ENCODE results near the gene SYTL1. TPM values are rescaled to one million over a fixed set of nuclear protein-coding genes. Genes with fewer than 3 reads are reported as not detected.

Gene SYTL1
- total and polyA plus RNA-seq, 9 of the 15 experiments (the other 6 are each of a cell fraction or from before 2014, with no cell fraction given) = 0.04 to 9.3 (median 1.7) TPM

DNA sequence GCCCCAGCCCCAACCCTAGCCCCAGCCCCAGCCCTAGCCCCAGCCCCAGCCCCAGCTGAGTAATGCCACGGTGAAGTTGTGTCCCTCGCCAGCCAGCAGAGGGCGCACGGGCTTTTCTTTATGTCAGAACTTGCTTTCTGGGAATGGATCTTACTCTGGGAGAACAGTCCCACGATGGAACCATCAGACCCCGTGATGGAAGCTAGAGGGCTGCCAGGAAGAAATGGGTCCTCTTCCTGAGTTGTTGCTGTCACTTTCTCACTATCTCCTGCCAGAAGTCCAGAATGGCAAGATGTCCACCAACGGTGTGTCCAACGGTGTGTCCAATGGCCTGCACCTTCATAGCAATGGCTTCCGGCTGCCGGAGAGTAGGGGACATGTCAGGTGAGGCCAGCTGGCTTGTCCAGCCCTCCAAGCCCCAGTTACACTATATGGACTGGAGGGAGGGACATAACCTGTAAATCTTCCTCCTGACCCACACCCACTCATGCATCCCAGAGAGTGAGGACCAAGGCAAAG lies 45.0 kb upstream of the SYTL1 start (continued):
- TF ChIP-seq JUND (IDR thresholded peaks at IDR 0.05; ENCODE audit: borderline replicate concordance, low read depth, low read length) (0 out of 2 replicates have a peak, but pooled peaks have one; percentile 20), JUND (tag; IDR thresholded peaks at IDR 0.05; ENCODE audit: borderline replicate concordance, low read depth, low read length) (no peak)
- TF ChIP-seq, protein P1, sequence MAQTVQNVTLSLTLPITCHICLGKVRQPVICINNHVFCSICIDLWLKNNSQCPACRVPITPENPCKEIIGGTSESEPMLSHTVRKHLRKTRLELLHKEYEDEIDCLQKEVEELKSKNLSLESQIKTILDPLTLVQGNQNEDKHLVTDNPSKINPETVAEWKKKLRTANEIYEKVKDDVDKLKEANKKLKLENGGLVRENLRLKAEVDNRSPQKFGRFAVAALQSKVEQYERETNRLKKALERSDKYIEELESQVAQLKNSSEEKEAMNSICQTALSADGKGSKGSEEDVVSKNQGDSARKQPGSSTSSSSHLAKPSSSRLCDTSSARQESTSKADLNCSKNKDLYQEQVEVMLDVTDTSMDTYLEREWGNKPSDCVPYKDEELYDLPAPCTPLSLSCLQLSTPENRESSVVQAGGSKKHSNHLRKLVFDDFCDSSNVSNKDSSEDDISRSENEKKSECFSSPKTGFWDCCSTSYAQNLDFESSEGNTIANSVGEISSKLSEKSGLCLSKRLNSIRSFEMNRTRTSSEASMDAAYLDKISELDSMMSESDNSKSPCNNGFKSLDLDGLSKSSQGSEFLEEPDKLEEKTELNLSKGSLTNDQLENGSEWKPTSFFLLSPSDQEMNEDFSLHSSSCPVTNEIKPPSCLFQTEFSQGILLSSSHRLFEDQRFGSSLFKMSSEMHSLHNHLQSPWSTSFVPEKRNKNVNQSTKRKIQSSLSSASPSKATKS (CRISPR knock-in tag; IDR thresholded peaks at IDR 0.05) = no peak

DNA sequence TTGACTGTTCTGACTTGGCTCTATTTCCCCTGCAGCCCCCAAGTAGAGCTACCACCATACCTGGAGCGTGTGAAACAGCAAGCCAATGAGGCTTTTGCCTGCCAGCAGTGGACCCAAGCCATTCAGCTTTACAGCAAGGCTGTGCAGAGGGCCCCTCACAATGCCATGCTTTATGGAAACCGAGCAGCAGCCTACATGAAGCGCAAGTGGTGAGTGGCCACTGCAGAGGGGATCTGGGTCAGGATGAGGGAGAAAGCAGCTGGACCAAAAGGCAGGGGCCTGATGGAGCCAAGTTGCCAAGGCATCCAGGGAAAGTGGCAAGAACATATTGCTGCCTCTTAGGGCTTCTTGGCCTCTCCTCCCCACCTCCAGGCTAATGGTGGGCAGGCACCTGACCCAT lies 43.9 kb upstream of the SYTL1 start:
- peaks cover 0 to 7% of the 10 kb centered on the region in 2 experiments; a peak in 2 of 5 replicates for H3K4me1 ChIP-seq (replicated peaks in 1 of 2; ENCODE audit: control insufficient read depth in 2 of 2, insufficient read depth in 2 of 2, low read length in 2 of 2)
- no TSS peak for BruUV-seq (replicated peaks)
- TF ChIP-seq ZC3H11A (IDR thresholded peaks at IDR 0.05; ENCODE audit: low read depth, low read length) = no peak
- no peak for TF ChIP-seq GABPA (tag; conservative IDR thresholded peaks at IDR 0.05; ENCODE audit: low read depth)
- TF ChIP-seq SAP30 (IDR thresholded peaks at IDR 0.05; ENCODE audit: borderline replicate concordance, insufficient read depth, low read depth, low read length, poor library complexity, severe bottlenecking) = no peak
- no peak for TF ChIP-seq SMARCB1 (IDR thresholded peaks at IDR 0.05; ENCODE audit: insufficient read length, low read depth)
- TF ChIP-seq, protein P2, sequence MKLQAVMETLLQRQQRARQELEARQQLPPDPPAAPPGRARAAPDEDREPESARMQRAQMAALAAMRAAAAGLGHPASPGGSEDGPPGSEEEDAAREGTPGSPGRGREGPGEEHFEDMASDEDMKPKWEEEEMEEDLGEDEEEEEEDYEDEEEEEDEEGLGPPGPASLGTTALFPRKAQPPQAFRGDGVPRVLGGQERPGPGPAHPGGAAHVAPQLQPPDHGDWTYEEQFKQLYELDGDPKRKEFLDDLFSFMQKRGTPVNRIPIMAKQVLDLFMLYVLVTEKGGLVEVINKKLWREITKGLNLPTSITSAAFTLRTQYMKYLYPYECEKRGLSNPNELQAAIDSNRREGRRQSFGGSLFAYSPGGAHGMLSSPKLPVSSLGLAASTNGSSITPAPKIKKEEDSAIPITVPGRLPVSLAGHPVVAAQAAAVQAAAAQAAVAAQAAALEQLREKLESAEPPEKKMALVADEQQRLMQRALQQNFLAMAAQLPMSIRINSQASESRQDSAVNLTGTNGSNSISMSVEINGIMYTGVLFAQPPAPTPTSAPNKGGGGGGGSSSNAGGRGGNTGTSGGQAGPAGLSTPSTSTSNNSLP (IDR thresholded peaks at IDR 0.05; ENCODE audit: borderline replicate concordance, low read depth, low read length) = no peak
- TF ChIP-seq, protein P3, sequence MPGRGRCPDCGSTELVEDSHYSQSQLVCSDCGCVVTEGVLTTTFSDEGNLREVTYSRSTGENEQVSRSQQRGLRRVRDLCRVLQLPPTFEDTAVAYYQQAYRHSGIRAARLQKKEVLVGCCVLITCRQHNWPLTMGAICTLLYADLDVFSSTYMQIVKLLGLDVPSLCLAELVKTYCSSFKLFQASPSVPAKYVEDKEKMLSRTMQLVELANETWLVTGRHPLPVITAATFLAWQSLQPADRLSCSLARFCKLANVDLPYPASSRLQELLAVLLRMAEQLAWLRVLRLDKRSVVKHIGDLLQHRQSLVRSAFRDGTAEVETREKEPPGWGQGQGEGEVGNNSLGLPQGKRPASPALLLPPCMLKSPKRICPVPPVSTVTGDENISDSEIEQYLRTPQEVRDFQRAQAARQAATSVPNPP (IDR thresholded peaks at IDR 0.05; ENCODE audit: borderline replicate concordance, insufficient read depth, insufficient read length) = no peak
- TF ChIP-seq ZBTB7A (IDR thresholded peaks at IDR 0.05; ENCODE audit: borderline replicate concordance, control insufficient read depth, low read depth, low read length) = no peak
- TF ChIP-seq ZNF212 (CRISPR knock-in tag; IDR thresholded peaks at IDR 0.05) = no peak
- TF ChIP-seq PCBP1 (IDR thresholded peaks at IDR 0.05; ENCODE audit: low read depth, low read length, poor library complexity, severe bottlenecking) = no peak

More for the DNA sequence above, 43.9 kb upstream of the SYTL1 start:
- Histone ChIP-seq H3K79me2 (ENCODE audit: control insufficient read depth, insufficient read depth, low read length) (no peaks in the 10 kb centered on the region), H3K27me3 (ENCODE audit: control insufficient read depth in 2 of 2, insufficient read depth in 2 of 2, low read length in 2 of 2) (no peaks in the 10 kb centered on the region), H3K9me1 (ENCODE audit: control insufficient read depth, insufficient read depth, low read length) (peaks cover 3% of the 10 kb centered on the region), H4K20me1 (replicated peaks; ENCODE audit: control insufficient read depth, insufficient read depth, low read length) (0 out of 2 replicates have a peak, but pooled peaks cover 7% of the 10 kb centered on the region), H3K4me2 (ENCODE audit: insufficient read depth, low read length) (no peak overlapping the region), H2AFZ (ENCODE audit: low read depth, low read length) (no peak overlapping the region), H3K9me3 (replicated peaks; ENCODE audit: control insufficient read depth, insufficient read depth, low read depth, low read length) (no peaks in the 10 kb centered on the region), H3K9ac (ENCODE audit: insufficient read depth in 1 of 2, low read depth in 2 of 2, low read length in 2 of 2) (peak overlapping the region in 1 of 2 experiments; percentile 21; a peak in 1 of 4 replicates), H3K27ac (ENCODE audit: extremely low read depth, low read depth, low read length) (no peak overlapping the region), H3K36me3 (ENCODE audit: control insufficient read depth, insufficient read depth, low read length) (peaks cover 47% of the 10 kb centered on the region; the same call in 2 of the 3 replicates), H3K4me3 (no peak overlapping the region)
- ChIA-PET CTCF (ENCODE audit: low intra/inter-chr PET ratio) (interaction anchor here (0.7 to 2.6 kb wide), 3 partner anchors 90 to 309 kb away, joined by 3 to 16 read pairs (median 13); no protein-coding TSS in a partner anchor), POLR2A (interaction anchor here (0.8 to 1.6 kb wide), 4 partner anchors 15 to 230 kb away, joined by 3 to 5 read pairs (median 3); partner anchors contain the start of gene MAP3K6)
- 59% methylated on average over 3 of the region's 3 CpGs for WGBS (ENCODE audit: insufficient coverage, low coverage, missing lambda C conversion rate)
- no peak for ATAC-seq
- no peak for DNase-seq (ENCODE audit: extremely low read depth in 1 of 4, low spot score in 3 of 4)
- intact Hi-C loops (cut with micrococcal nuclease) (loop anchor here (5.0 kb wide), 3 partner anchors 251 to 364 kb away; no protein-coding TSS in a partner anchor), in situ Hi-C loops (cut with MboI) (no loop called here)
- FAIRE-seq = no peak

All from K562 (cell line).